OCI-LY7 (cell line): Measurements from ENCODE around the gene VPS26B.

Source experiments
- CTCF ChIP-seq: fragments of 200-600 bp; sonication (generic); conservative IDR thresholded peaks from 2 replicates; pipeline ENCODE4 v1.5.1; 2014; ENCODE audit warnings: mild to moderate bottlenecking, antibody characterized with exemption, low read length, moderate library complexity, mixed read lengths
- EZH2phosphoT487 ChIP-seq: fragments of 200-600 bp; sonication (generic); IDR thresholded peaks from 2 replicates; pipeline ENCODE4 v1.6.1; 2018; ENCODE audit warnings: low read depth, borderline replicate concordance, mild to moderate bottlenecking, mixed run types, antibody characterized with exemption, low read length, moderate library complexity, mixed read lengths

- no peak for TF ChIP-seq CTCF
- TF ChIP-seq EZH2phosphoT487 = no peak
Measured at GRCh38 chr11:134205729-134206128, 18.7 kb upstream of the VPS26B start.
